NAMALWA (cell line): ENCODE data around the gene MGAT5.

Source experiments
- DNase-seq: peaks from one replicate; pipeline ENCODE4 v3.0.0-alpha.2; 2015; ENCODE audit warnings: low spot score

The MGAT5 gene

GRCh38 chr2:134253804-134254203 is at the start of gene MGAT5:
MGAT5 (plus strand) TSS chr2:134254072; CDS start chr2:134254404, 332 bp downstream.
- DNase-seq = no peak

GRCh38 chr2:134205087-134205486 is 48.8 kb upstream of the MGAT5 start:
- DNase-seq = no peak

GRCh38 chr2:134206031-134206430 is 47.8 kb upstream of the MGAT5 start:
- DNase-seq = no peak

GRCh38 chr2:134206573-134206972 is 47.3 kb upstream of the MGAT5 start:
- no peak for DNase-seq

- DNase-seq = peak; percentile 71
Observed at GRCh38 chr2:134207589-134208209, 46.2 kb upstream of the MGAT5 start.

GRCh38 chr2:134208825-134209224 is 45.0 kb upstream of the MGAT5 start:
- no peak for DNase-seq

GRCh38 chr2:134212746-134213145 is 41.1 kb upstream of the MGAT5 start:
- DNase-seq = no peak

GRCh38 chr2:134216152-134216829 is 37.6 kb upstream of the MGAT5 start:
- DNase-seq = no peak

GRCh38 chr2:134217351-134217750 is 36.5 kb upstream of the MGAT5 start:
- DNase-seq = no peak

- no peak for DNase-seq
Observed at GRCh38 chr2:134217924-134218323, 35.9 kb upstream of the MGAT5 start.

GRCh38 chr2:134218414-134218813 is 35.5 kb upstream of the MGAT5 start:
- DNase-seq = peak; percentile 47

GRCh38 chr2:134218930-134219658 is 34.8 kb upstream of the MGAT5 start:
- DNase-seq = peak; percentile 58

GRCh38 chr2:134220344-134220974 is 33.4 kb upstream of the MGAT5 start:
- DNase-seq = no peak

- DNase-seq = no peak
Observed at GRCh38 chr2:134224005-134224404, 29.9 kb upstream of the MGAT5 start.

- no peak for DNase-seq
Observed at GRCh38 chr2:134225173-134225572, 28.7 kb upstream of the MGAT5 start.

GRCh38 chr2:134225841-134226240 is 28.0 kb upstream of the MGAT5 start:
- no peak for DNase-seq

- no peak for DNase-seq
Observed at GRCh38 chr2:134226601-134227000, 27.3 kb upstream of the MGAT5 start.

- DNase-seq = no peak
Observed at GRCh38 chr2:134227666-134228065, 26.2 kb upstream of the MGAT5 start.

GRCh38 chr2:134228493-134228903 is 25.4 kb upstream of the MGAT5 start:
- peak; percentile 59 for DNase-seq

GRCh38 chr2:134229540-134229939 is 24.3 kb upstream of the MGAT5 start:
- no peak for DNase-seq

- DNase-seq = no peak
Observed at GRCh38 chr2:134230885-134231284, 23.0 kb upstream of the MGAT5 start.

- peak; percentile 19 for DNase-seq
Observed at GRCh38 chr2:134231301-134231964, 22.4 kb upstream of the MGAT5 start.
